AG09309 (cell line): ENCODE results near the gene RRAGD.

ENCODE experiments used
- DNase-seq: peaks from one replicate; pipeline ENCODE4 v3.0.0-alpha.2; 2010; ENCODE audit warnings: low read depth
- H3K4me3 ChIP-seq: 2 replicates; pipeline ENCODE4 v1.5.1; 2011; ENCODE audit warnings: mild to moderate bottlenecking, low read depth, low read length, moderate library complexity; ENCODE audit not compliant: control insufficient read depth
- CTCF ChIP-seq: IDR thresholded peaks from 2 replicates; pipeline ENCODE4 v1.5.1; 2011; ENCODE audit warnings: mild to moderate bottlenecking, low read depth, low read length, inconsistent platforms; ENCODE audit not compliant: insufficient read depth, control insufficient read depth; ENCODE audit errors: missing control alignments

RRAGD gene

GRCh38 chr6:89385156-89385667 is 26.9 kb downstream of the RRAGD start:
- no peak for DNase-seq
- no peak for TF ChIP-seq CTCF
- no peak overlapping the region for H3K4me3 ChIP-seq

GRCh38 chr6:89381031-89381430 is 31.0 kb downstream of the RRAGD start:
- no peak overlapping the region for H3K4me3 ChIP-seq
- TF ChIP-seq CTCF: no peak
- DNase-seq: no peak

GRCh38 chr6:89379281-89379680 is 32.8 kb downstream of the RRAGD start:
- no peak for TF ChIP-seq CTCF
- H3K4me3 ChIP-seq: no peak overlapping the region
- no peak for DNase-seq

GRCh38 chr6:89378628-89379027 is 33.4 kb downstream of the RRAGD start:
- DNase-seq: no peak
- H3K4me3 ChIP-seq: no peak overlapping the region
- no peak for TF ChIP-seq CTCF

GRCh38 chr6:89375427-89376267 is 36.4 kb downstream of the RRAGD start:
- no peak for TF ChIP-seq CTCF
- DNase-seq: no peak
- H3K4me3 ChIP-seq: no peak overlapping the region

- no peak overlapping the region for H3K4me3 ChIP-seq
- no peak for TF ChIP-seq CTCF
- no peak for DNase-seq
Measured at GRCh38 chr6:89372506-89372901, 39.6 kb downstream of the RRAGD start.
